Colonic mucosa (tissue), 4 donors: ENCODE results near the gene SLC2A4RG. TPM values are rescaled to one million over a fixed set of nuclear protein-coding genes. Genes with fewer than 3 reads are reported as not detected.

Experiments
- DNase-seq: peaks from one replicate; pipeline ENCODE4 v3.0.0-alpha.2; 2020
- H3K27ac ChIP-seq: fragments of 200-600 bp; one replicate; pipeline ENCODE4 v1.8.0; 2021
- H3K27me3 ChIP-seq: fragments of 200-600 bp; one replicate; pipeline ENCODE4 v1.8.0; 2021
- H3K36me3 ChIP-seq: fragments of 200-600 bp; one replicate; pipeline ENCODE4 v1.8.0; 2021
- H3K4me1 ChIP-seq: fragments of 200-600 bp; one replicate; pipeline ENCODE4 v1.8.0; 2021; ENCODE audit warnings: mild to moderate bottlenecking
- H3K4me3 ChIP-seq: fragments of 200-600 bp; one replicate; pipeline ENCODE4 v1.8.0; 2021
- H3K9ac ChIP-seq, 2 donors: one replicate each; pipeline ENCODE4 v1.7.0; 2013; ENCODE audit warnings: control low read depth in 2 of 2, low read depth in 2 of 2, low read length in 2 of 2
- H3K9me3 ChIP-seq: fragments of 200-600 bp; one replicate; pipeline ENCODE4 v1.8.0; 2021
- intact Hi-C: fragments of 100-400 bp; cut with DNase I; formaldehyde crosslinking; loops from one replicate; pipeline ENCODE4 v1.14.1; 2022
- total RNA-seq, 2 donors: library from RNA; stranded (reverse); fragmentation: NEBNext Ultra II Directional in 1 of 2; extraction: Animal tissue kit (Norgen Biotek cat#: 25700) in 1 of 2; gene quantifications; one replicate each; pipeline ENCODE4 v1.2.1, GENCODE V29; 2021
- TF ChIP-seq, protein P1 (sequence below): fragments of 200-600 bp; IDR thresholded peaks from one replicate; pipeline ENCODE4 v1.8.0; 2022; ENCODE audit warnings: antibody characterized with exemption, mild to moderate bottlenecking
- donor health status: healthy.
- donor health status: DM: no; HTN: no; CAD: no.
- donor health status: DM: no; HTN: no; CAD: no.

SLC2A4RG gene
- total RNA-seq, 2 donors from 2014 or later, result 44.3 to 75.3 TPM

DNA sequence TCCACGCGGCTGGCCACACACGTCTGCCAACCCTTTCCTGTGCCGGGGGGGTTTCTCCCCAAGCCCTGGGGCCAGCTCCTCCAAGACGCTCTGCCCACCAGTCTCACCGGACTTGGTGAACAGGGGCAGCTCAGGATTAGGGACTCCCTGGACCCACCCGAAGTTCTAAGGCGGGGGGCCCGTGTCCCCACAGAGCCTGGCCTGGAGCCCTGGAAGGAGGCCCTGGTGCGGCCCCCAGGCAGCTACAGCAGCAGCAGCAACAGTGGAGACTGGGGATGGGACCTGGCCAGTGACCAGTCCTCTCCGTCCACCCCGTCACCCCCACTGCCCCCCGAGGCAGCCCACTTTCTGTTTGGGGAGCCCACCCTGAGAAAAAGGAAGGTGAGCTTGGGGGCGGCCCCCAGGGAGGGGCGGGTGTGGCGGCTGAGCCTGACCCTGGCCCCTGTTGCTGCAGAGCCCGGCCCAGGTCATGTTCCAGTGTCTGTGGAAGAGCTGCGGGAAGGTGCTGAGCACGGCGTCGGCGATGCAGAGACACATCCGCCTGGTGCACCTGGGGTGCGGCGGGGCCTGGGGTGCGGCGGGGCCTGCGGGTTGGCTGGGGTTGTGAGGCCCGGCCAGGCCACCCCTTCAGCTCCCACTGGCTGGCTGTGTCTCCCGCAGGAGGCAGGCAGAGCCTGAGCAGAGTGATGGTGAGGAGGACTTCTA, 2.3 kb downstream of the SLC2A4RG start:
- no peak overlapping the region for H3K4me3 ChIP-seq
- TF ChIP-seq, protein P1, sequence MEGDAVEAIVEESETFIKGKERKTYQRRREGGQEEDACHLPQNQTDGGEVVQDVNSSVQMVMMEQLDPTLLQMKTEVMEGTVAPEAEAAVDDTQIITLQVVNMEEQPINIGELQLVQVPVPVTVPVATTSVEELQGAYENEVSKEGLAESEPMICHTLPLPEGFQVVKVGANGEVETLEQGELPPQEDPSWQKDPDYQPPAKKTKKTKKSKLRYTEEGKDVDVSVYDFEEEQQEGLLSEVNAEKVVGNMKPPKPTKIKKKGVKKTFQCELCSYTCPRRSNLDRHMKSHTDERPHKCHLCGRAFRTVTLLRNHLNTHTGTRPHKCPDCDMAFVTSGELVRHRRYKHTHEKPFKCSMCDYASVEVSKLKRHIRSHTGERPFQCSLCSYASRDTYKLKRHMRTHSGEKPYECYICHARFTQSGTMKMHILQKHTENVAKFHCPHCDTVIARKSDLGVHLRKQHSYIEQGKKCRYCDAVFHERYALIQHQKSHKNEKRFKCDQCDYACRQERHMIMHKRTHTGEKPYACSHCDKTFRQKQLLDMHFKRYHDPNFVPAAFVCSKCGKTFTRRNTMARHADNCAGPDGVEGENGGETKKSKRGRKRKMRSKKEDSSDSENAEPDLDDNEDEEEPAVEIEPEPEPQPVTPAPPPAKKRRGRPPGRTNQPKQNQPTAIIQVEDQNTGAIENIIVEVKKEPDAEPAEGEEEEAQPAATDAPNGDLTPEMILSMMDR, result no peak
- intact Hi-C loops, result no loop called here
- peak overlapping the region in 1 of 2 donors; percentile 34 for H3K9ac ChIP-seq
- peaks cover 32% of the 10 kb centered on the region for H3K4me1 ChIP-seq
- no peaks in the 10 kb centered on the region for H3K27me3 ChIP-seq
- peak overlapping the region; percentile 95 for H3K27ac ChIP-seq
- DNase-seq, result no peak
- H3K9me3 ChIP-seq, result no peaks in the 10 kb centered on the region
- no peaks in the 10 kb centered on the region for H3K36me3 ChIP-seq

DNA sequence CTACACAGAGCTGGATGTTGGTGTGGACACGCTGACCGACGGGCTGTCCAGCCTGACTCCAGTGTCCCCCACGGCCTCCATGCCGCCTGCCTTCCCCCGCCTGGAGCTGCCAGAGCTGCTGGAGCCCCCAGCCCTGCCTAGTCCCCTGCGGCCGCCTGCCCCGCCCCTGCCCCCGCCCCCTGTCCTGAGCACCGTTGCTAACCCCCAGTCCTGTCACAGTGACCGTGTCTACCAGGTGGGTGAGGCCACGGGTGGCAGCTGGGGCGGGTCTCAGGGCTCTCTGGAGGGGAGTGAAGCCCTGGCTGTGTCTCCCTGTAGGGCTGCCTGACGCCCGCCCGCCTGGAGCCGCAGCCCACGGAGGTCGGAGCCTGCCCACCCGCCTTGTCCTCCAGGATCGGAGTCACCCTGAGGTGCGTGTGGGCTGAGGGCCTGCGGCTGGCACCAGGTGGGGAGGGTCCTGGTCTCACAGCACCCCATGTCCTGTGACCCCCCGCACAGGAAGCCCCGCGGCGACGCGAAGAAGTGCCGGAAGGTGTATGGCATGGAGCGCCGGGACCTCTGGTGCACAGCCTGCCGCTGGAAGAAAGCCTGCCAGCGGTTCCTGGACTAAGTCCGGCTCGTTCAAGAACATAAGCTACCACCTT, 2.9 kb downstream of the SLC2A4RG start:
- intact Hi-C loops, result no loop called here
- Histone ChIP-seq H3K4me1 (peaks cover 25% of the 10 kb centered on the region), H3K9me3 (no peaks in the 10 kb centered on the region), H3K27ac (no peak overlapping the region), H3K36me3 (no peaks in the 10 kb centered on the region), H3K4me3 (no peak overlapping the region), H3K9ac (no peak overlapping the region), H3K27me3 (no peaks in the 10 kb centered on the region)
- TF ChIP-seq, protein P1, result no peak
- DNase-seq, result peak; percentile 17

DNA sequence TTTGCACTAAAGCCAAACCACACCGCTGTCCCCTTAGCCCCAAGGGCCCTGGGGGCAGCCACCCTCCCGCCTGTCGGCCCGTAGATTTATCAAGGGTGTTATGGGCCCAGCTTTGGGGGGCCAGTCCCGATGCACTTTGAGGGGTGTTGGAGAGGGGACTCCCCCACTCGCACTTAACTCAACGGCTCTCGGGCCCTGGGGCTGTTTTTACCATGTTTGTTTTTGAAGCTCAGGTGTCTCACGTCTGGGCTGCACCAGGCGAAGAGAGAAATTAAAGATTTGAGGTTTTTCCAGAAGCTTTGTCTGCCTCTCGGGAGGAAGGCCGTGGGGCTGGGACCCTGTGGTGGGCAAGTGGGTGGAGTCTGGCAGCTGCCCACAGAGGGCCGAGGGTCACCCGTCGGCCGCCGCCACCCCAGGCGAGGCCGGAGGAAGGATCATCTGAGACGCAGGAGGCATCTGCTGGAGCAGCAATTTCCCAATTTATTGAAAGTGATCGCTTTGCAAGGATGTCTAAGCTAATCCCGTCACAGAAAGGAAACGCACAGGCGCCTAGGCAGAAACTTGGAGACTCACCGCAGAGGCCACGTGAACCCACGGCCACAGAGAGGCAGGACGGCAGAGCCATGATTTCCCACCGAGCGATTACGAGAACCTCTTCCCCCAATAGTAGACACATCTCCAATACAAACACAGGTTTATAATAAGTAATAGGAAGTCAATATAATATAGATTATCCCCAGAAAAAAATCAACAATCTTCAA, 3.8 kb downstream of the SLC2A4RG start:
- Histone ChIP-seq H3K4me1 (peaks cover 16% of the 10 kb centered on the region), H3K9ac (no peak overlapping the region), H3K9me3 (no peaks in the 10 kb centered on the region), H3K36me3 (no peaks in the 10 kb centered on the region), H3K27me3 (no peaks in the 10 kb centered on the region), H3K4me3 (no peak overlapping the region), H3K27ac (no peak overlapping the region)
- intact Hi-C loops, result no loop called here
- TF ChIP-seq, protein P1, result no peak
- no peak for DNase-seq

DNA sequence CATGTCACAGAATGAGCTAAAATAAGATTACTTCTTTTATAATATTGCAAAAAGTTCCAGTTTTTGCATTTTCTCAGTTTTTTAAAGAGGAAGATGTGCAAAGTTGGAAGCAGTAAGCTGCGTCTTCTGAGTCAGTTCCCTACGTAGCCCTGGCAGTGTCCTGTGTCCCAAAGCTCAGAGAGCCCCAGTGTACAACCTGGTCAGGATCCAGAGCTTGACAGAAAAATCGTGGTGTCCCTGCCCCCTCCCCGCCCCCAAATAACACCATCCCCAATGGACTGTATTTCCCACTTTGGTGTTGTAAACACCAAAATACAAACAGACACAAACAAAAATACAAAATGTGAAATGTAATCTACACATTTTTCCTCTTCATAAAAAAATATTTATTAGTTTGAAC, 4.6 kb downstream of the SLC2A4RG start:
- intact Hi-C loops, result no loop called here
- TF ChIP-seq, protein P1, result no peak
- DNase-seq, result no peak

DNA sequence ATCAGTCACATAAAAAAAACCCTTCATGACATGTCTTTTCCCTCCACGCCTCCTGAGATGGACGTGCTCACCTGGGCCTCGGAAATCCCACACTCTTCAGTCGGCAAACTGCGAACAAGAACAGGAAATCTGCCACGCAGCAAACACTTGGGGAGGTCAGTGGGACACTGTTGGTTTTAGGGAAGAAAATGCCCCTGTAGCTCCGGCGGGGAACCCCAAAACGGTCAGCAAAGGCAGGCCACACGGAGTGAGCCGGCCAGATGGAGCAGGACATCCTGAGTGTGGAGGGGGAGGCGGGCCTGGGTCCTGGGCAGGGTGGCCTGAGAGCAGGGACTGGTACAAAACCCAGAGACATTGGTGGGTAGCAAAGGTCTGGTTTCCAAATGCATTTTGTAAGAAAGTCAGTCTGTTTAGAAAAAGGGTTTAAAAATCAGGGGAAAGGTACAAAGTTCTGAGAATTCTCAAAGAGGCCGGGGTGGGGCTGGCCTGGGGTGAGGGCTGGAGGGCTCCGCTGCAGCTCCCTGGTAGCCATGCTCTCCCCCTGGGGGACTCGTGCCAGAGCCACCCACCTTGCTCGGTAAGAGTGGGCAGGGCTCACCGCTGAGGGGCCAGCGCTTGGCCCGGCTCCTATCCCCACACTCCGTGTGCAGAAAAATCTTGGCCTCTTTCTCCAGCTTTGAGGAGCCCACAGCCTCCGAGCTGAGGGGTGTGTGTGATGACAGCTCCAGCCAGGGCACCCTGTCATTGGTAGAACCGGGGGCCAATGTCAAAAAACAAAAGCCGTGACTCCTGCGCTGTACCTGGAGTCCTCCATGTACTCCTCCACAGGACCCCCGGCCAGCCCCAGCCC, 5.2 kb downstream of the SLC2A4RG start:
- Histone ChIP-seq H3K27ac (no peak overlapping the region), H3K9me3 (no peaks in the 10 kb centered on the region), H3K4me1 (peaks cover 8% of the 10 kb centered on the region), H3K4me3 (no peak overlapping the region), H3K9ac (no peak overlapping the region), H3K36me3 (no peaks in the 10 kb centered on the region), H3K27me3 (no peaks in the 10 kb centered on the region)
- TF ChIP-seq, protein P1, result no peak
- intact Hi-C loops, result no loop called here
- no peak for DNase-seq

More for the DNA sequence above, 4.6 kb downstream of the SLC2A4RG start:
- H3K9me3 ChIP-seq, result no peaks in the 10 kb centered on the region
- peaks cover 8% of the 10 kb centered on the region for H3K4me1 ChIP-seq
- H3K27me3 ChIP-seq, result no peaks in the 10 kb centered on the region
- no peak overlapping the region for H3K27ac ChIP-seq
- H3K36me3 ChIP-seq, result no peaks in the 10 kb centered on the region
- no peak overlapping the region for H3K4me3 ChIP-seq
- H3K9ac ChIP-seq, result no peak overlapping the region
